RKO (cell line): ENCODE data around the gene CNTNAP2.
"Not testable (repeated sequence)": the region's sequence is repeated elsewhere in the genome, so short reads cannot be mapped to it uniquely, and the experiment has no call there.

ENCODE experiments used
- DNase-seq: peaks from one replicate; pipeline ENCODE4 v3.0.0-alpha.2; 2016; ENCODE audit warnings: low spot score

CNTNAP2 gene

DNA sequence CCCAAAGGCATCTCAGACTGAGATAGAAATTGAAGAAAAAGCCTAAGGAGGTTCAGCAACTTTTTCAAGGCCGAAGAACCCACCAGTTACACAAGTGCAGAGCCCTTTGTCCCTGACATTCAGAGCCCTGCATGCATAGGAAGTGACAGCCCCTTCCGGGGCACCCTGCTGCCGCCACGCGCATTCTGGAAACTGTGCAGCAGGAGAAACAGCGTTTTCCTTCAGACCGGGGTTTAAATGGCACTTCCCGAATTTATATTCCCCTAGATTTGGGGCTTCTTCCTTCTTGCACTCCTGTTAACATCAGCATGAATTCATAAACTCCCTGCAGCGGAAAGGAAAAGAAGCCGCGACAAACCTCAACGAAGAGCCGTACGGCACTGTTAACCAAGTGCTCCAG lies 2283.5 kb downstream of the CNTNAP2 start:
- no peak for DNase-seq

DNA sequence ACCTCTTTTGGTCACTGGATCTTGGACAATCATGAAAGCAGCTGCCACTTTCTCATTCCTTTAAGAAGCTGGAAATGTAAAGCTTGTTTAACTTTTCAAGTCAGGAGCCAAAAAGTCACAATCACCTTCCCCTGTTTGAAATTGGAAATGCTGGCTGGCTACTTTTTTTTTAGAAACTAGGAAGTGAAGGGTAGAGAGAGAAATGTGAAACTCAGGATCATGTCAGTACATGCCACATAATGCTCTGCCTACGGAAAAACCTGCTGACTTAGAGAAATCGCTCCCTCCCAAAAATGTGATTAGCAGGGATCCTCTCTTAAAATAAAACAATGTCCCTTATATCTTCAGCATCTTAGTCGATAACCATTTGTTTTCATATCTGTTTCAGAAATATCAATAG lies 2285.6 kb downstream of the CNTNAP2 start:
- DNase-seq, result no peak

DNA sequence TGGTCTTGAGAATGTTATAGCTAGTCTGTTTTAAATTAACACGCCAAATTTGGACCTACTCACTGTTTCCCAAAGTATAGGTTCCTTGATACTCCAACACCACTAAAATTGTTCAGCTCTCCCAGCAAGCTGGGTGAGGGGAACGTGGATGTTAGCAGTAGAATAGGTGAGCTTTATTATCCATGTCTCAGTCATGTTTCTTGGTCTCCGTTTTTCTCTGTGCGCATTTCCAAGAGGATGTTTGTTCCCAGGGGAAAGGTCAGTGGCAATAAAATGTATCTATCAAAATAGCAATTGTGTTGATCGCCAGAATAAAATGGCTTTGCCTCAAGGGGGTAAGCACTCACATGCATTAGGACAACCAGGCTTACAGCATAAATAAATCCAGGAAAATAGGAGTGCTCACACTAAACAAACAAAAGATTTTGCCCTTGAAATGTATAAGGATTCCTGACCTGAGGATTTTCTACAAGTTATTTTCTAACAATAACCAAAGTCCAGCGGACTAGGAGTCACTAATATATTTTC lies 2286.9 kb downstream of the CNTNAP2 start:
- DNase-seq, result no peak

DNA sequence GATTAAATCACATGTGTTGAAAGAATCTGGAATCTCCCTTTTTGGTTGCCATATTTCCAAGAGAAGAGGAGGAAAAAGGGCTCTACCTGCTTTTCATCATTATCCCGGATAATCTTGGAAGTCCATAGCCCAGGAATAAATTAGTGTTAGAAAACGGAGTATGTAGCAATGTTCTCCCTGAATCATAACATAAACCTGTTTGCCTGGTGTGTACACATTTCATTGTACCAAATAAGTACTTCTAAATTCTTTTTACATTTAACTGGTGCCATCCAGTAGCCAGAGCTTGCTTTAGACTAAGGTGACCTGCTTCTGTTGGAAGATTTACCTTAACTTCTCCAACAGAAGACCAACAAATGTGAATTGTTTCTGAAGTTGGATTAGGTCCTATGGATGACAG lies 2291.7 kb downstream of the CNTNAP2 start:
- no peak for DNase-seq

DNA sequence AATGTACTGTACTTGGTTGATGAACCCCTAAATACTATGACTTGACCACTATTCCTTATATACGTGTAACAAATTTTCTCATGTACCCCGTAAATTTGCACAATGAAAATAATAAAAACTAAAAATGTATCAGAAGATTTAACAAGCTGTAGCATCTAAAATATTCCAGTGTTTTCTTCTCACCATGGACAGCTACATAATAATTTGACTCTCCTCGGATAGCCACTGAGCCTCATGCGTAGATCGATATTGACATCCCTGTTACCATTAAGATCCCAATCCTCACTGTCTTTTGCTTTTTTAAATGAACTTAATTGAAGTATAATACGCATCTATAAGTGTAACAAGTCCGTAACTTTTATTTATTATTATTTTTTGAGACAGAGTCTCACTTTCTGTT lies 2294.3 kb downstream of the CNTNAP2 start:
- no peak for DNase-seq

DNA sequence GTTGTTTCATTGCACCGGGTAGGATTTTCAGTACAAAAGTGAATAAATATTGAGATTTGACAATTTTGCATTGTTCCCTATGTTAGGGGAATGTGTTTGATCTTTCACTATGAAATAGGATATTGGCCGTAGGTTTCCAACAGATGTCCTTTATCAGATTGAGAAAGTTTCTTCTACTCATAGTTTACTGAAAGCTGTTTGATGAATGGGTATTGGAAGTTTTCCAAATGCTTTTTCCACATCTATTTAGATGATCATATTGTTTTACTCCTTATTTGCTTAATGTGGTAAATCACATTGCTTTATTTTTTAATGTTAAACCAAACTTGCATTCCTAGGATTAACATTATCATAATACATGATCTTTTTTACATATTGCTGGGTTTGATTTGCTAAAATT lies 2296.1 kb downstream of the CNTNAP2 start:
- no peak for DNase-seq

DNA sequence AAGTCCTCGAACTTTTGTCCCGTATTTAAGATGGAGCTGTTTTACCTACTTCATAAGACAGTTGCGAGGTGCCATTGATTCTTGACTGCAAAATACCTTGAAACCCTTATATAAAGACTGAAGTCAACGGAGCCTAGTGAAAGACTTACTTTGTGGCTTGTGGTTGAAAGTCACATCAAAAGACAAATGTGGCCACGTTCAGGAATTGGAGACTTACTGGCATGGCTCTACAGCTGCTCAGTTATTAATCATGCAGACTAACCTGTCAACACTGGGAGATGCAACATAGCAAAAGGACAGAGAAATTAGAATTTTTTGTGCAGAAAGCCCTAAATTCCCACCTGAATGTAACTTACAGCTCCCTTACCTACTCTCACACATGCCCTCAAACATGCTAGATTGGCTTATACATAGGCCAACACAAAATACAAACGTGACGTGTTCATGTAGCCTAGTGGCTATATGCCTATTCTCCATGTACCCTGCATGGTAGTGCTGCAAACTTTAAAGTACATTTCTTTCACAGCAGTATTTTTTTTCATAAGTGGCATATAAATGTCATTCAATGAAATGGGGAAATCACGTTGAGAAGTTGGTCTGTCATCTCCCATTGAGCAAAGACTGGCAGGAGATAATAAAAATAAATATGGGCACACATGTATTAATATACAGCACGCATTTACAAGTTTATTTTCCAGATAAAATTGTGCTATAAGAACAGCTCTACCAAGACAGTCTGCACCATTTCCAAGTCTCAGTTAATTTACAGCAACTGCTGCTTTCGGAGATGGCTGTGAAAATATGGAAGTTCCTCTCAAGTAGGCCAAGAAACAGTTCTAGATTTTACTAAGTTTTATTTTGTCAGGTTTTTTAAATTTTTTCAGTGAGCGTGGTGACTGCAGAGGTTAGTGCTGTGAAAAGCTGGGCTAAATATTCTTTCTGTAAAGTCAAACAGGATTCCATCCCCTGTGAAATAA lies 2303.5 kb downstream of the CNTNAP2 start:
- DNase-seq, result no peak

DNA sequence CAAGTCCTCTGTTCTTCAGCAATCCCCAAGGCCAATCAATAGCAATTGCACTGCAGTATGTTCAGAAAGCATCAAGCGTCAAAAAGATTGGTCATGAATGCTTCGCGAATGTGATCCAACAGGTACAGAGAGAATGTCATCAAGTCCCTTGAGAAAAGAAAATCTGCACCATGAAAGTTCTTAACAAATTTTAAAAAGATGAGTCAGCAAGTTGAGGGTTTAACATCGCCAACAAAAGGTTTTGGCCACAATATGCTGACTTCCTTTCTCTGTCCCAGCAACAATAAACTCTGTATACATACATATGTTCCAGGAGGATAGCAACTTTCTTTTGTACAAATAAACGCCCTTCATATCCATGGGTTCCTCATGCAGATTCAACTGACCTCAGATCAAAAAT lies 2305.4 kb downstream of the CNTNAP2 start:
- no peak for DNase-seq

DNA sequence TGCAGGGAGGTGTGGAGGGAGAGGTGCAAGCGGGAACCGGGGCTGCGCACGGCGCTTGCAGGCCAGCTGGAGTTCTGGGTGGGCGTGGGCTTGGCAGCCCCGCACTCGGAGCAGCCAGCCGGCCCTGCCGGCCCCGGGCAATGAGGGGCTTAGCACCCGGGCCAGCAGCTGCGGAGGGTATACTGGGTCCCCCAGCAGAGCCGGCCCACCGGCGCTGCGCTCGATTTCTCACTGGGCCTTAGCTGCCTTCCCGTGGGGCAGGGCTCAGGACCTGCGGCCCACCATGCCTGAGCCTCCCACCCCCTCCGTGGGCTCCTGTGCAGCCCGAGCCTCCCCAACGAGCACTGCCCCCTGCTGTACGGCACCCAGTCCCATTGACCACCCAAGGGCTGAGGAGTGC lies 2309.8 kb downstream of the CNTNAP2 start:
- not testable (repeated sequence) for DNase-seq

DNA sequence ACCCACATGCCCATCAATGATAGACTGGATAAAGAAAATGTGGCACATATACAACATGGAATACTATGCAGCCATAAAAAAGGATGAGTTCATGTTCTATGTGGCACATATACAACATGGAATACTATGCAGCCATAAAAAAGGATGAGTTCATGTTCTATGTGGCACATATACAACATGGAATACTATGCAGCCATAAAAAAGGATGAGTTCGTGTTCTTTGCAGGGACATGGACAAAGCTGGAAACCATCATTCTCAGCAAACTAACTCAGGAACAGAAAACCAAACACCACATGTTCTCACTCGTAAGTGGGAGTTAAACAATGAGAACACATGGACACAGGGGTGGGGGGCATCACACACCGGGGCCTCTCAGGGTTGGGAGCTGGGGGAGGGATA lies 2314.1 kb downstream of the CNTNAP2 start:
- not testable (repeated sequence) for DNase-seq

DNA sequence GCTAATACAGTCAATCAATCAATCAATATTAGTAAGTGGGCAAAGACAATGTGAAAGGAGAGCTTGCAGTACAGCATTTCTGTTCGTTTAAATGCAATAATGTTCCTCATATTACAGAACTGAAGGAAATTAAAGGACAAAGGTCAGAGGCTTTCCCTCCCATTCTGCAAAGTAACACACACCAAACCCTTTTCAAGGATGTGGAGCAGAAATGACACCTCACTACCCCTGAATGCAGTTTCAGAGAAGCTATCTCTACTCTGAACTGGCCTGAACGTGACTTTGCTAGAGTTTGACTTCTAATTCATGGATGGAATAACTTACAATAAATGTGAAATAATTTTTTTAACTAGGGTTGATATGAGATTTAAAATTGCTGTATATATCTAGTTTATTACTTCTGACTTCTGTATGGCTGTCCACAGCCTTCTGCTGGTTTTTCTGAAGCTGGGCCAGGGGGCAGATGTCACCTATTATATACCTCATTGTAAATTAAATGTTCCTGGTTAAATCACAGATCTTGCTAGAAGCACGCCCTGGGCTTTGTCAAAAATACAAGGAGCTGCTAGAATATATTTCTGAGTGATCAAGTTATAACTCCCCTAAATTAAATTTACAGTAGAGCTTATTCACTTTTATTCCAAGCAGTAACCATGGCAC lies 2317.1 kb downstream of the CNTNAP2 start:
- DNase-seq, result no peak

DNA sequence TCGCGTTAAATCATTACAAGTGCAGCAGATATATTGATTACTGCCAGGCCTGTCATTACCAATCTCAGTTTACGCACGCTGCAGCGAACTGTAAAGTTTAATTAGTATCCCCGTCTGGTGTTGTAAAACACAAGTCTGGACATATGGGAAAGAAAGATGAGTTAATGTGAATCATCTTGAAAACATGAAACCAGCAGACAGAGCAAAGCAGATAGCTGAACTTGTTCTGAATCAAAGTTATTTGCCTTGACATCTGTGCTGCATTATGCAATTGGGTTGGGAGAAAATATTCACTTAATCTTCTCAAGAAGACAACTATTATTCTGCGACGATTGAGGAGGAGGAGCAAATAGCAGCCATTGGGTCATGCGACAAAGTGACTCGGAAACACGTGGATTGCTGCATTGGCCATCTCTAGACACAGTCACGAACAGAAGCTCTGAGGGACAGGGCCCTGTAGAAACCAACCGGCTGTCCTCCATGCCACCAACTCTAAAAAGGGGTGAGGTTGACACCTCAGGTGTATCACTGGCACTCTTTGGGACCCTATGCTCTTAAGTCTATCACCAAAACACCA lies 2317.7 kb downstream of the CNTNAP2 start:
- DNase-seq, result no peak

DNA sequence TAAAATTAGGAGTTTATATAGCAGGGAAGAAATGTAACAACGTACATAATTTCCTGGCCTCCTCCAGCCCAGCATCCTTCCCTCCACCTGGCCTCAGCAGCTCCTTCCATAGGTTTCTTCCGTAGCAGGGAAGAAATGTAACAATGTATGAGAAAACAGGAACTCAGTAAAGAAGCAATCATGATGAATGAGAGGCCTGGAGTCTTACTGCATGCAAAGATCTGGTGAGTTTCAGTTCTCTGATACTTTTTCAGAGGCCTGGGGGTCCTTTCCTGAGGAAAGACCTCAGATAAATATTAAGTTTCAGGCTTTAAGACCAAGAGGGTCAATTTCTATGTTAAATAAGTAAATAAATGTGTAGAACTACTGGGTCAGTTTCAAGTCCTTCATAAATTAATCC lies 2318.3 kb downstream of the CNTNAP2 start:
- no peak for DNase-seq

DNA sequence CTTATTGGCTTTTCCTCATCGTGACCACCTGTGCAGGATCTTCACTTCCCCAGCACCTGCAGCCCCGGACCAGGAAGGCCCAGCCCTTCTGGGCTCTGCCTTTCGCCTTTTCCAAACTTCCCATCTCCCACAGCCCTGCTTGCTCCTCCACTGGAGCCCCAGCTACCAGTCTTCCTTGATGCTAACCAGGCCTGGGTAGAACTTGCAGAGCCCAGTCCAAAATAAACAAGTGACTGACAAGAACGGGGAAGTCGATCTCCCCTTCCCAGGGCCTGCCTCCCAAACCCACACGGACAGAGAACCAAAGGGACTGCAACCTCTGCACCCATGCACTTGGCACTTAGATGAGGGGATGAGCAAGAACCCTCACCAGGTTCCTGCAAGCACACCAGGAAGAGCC lies 2319.1 kb downstream of the CNTNAP2 start:
- no peak for DNase-seq

DNA sequence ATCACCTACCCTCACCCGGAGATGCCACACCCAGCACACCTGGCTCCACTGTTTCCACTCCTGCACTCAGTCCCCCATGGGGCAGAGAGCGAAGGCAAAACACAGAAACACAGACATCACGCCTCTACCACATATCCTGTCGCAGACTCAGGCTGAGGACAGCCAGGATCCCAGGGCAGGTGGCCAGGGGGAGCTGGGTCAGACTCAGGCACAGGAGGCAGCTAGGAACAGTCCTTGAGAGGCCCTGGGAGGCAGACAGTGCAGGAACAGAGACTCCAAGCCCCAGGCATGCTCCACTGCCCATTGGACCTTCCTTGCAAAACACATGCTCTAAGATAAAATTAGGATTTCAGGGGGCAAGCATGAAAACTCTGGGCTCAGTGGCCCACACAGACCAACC lies 2319.5 kb downstream of the CNTNAP2 start:
- no peak for DNase-seq

DNA sequence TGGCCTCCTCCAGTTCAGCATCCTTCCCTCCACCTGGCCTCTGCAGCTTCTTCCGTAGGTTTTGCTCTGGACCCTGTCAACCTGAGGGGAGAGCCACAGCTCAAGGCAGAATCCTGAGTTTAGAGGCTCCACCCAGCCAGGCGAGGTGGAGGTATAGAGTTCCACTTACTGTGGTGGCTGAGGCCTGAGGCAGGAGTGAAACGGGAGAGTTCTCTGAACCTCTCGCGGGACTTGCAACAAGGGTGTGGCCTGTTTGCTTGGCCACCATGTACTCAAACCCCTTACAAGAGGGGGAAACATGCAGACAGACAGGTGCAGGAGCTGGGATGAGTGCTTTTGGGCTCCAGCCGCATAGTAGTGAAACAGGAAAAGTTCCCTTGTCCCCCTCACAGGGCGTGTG lies 2320.0 kb downstream of the CNTNAP2 start:
- no peak for DNase-seq

DNA sequence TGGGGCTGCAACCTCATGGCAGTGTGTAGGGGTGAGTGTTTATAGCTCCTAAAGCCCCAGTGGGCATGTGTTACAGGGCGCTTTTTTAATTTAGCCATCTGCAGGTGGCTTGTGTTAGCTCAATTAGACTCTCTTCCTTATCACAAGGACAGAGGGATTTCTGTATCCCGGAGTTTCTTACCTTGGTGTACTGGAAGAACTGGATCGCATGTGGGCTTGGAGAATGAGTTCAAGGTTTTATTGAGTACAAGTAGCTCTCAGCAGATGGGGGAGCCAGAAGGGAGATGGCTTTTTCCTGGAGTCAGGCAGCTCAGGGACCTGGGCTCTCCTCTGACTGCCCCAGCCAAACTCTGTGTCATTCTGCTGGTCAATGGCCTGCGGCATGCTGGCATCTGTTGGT lies 2320.4 kb downstream of the CNTNAP2 start:
- no peak for DNase-seq

DNA sequence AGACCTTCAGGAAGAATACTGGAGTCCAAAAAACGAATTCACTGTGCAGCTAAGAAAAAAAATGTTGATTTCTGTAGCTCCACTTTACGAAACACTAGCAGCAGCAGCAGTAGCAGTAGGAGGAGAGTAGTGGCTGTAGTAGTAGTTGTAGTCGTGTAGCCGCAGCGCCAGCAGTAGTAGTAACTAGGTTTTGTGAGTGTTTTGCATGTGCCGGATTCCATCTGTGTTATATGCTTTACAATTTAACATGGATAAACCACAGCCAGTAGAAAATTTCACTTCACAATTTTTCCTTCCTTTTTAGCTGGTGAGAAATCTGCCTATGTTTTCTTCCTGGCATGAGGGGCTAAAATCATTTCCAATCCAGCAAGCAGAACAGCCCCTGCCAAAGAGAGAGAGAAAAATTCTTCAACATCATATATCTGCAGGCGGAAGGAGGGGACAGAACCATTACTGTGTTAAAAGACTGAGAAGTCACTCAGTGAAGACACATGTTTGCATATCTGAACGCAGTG lies 2325.6 kb downstream of the CNTNAP2 start:
- no peak for DNase-seq

DNA sequence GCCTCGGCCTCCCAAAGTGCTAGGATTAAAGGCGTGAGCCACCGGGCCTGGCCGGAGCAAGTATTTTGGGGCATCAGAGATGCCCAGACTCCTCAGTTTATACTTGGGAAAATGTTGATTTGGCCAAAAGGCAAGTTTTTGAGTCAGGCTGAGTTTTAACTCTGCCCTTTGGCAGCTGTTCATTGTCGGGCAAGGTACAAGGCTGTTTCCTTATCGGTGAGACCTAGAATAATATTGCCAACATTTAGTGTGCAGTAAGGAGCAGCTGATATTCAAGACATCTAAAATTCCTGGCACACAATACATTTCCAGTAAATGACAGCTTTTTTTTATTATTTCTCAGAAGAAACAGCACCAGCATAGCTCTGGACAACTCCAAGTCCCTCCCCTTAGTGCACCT lies 2326.3 kb downstream of the CNTNAP2 start:
- DNase-seq, result no peak

DNA sequence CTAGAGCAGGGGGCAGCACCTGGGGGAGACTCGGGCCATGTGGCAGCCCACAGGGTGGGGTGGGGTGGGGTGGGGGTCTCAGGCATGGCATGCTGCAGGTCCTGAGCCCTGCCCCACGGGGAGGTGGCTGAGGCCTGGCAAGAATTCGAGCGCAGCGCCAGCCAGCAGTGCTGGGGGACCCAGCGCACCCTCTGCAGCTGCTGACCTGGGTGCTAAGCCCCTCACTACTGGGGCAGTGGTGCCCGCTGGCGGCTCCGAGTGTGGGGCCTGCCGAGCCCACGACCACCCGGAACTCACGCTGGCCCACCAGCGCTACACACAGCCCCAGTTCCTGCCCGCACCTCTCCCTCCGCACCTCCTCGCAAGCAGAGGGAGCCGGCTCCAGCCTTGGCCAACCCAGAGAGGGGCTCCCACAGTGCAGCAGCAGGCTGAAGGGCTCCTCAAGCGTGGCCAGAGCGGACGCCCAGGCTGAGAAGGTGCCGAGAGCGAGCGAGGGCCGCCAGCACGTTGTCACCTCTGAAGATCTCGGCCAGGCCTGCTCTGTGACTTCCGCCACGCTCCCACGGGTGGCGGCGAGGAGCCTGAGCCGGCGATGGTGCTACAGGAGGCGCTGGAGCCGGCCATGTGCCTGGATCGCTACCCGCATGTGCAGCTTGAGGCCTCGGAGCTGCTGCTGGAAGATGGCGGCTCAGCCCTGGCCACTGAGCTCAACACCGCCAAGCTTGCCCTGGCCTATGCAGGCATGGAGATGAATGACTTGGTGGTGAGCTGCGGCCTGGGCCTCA lies 2328.9 kb downstream of the CNTNAP2 start:
- DNase-seq, result no peak

DNA sequence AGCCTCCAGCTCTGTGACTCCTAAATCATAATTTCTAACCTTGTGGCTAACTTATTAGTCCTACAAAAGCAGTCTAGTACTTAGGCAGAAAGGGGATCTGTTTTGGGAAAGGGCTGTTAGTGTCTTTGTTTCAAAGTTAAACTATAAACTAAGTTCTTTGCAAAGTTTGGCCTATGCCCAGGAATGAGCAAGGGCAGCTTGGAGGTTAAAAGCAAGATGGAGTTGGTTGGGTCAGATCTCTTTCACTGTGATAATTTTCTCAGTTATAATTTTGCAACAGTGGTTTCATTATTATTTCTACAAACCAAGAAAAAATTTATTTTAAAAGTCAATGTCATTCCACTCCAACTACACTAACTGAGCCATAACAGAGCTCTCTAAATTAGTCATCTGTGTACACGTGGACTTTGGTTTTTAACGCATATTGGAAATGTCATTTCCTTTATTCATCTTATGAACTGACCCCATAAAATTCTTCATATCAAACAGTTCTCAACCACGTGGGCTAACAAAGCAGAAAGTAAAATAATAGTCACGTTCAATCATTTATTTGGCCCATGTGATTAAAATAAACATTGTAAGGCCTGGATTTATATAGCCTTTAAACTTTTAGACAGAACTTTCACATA lies 2330.7 kb downstream of the CNTNAP2 start:
- peak; percentile 19 for DNase-seq
